ENCODE measurements around the gene VWA8. TPM values are rescaled to one million over a fixed set of nuclear protein-coding genes. Genes with fewer than 3 reads are reported as not detected.

The VWA8 gene
- total and polyA plus RNA-seq, 2 experiments from 2014 or later, result 6.3 to 24.6 TPM

- no peak for TF ChIP-seq ZNF114 (CRISPR knock-in tag; IDR thresholded peaks at IDR 0.05)
These were observed 372.5 kb downstream of the VWA8 start (continued) for GRCh38 chr13:41588448-41588847.

DNA sequence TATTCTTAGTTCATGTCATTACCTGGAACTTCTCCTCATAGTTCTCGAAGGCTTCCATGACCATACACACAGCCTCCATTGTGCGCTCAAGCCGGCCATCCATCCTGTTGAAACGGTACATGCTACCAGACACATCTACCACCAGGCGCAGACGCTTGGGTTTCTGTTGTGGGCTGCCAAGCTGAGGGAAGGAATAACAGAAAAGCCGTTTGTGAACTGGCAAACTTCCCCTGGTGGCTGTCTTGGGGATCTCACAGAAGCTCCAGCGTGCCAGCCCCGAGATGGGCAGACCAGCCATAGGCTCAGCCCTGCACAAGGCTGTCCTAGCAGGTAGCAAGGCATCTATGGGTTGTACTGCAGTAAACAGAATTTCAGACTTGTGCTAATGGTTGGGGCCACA lies 373.4 kb downstream of the VWA8 start:
- H3K27me3 Mint-ChIP-seq (ENCODE audit: insufficient read depth, low read depth, poor library complexity), result no peaks in the 10 kb centered on the region
- no peak for TF ChIP-seq POLR2AphosphoS5 (IDR thresholded peaks at IDR 0.05; ENCODE audit: low read depth)
- TF ChIP-seq, protein P1, sequence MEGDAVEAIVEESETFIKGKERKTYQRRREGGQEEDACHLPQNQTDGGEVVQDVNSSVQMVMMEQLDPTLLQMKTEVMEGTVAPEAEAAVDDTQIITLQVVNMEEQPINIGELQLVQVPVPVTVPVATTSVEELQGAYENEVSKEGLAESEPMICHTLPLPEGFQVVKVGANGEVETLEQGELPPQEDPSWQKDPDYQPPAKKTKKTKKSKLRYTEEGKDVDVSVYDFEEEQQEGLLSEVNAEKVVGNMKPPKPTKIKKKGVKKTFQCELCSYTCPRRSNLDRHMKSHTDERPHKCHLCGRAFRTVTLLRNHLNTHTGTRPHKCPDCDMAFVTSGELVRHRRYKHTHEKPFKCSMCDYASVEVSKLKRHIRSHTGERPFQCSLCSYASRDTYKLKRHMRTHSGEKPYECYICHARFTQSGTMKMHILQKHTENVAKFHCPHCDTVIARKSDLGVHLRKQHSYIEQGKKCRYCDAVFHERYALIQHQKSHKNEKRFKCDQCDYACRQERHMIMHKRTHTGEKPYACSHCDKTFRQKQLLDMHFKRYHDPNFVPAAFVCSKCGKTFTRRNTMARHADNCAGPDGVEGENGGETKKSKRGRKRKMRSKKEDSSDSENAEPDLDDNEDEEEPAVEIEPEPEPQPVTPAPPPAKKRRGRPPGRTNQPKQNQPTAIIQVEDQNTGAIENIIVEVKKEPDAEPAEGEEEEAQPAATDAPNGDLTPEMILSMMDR (conservative IDR thresholded peaks at IDR 0.05; ENCODE audit: low read depth in 2 of 2), result peak; percentile 33 to 47
- peak; percentile 88 for ATAC-seq
- no peaks in the 10 kb centered on the region for H3K79me2 ChIP-seq (replicated peaks; ENCODE audit: insufficient read depth)
- H3K27ac Mint-ChIP-seq, result no peak overlapping the region
- peak; percentile 64 for DNase-seq (ENCODE audit: low spot score)
- no peaks in the 10 kb centered on the region; the same call in 1 of the 2 replicates for H3K36me3 ChIP-seq (ENCODE audit: insufficient read depth)
- H3K9me2 ChIP-seq (ENCODE audit: insufficient read depth), result no peaks in the 10 kb centered on the region
- no peak overlapping the region for H3K4me3 Mint-ChIP-seq
- no peaks in the 10 kb centered on the region for H3F3A ChIP-seq (replicated peaks; ENCODE audit: low read depth)
- peaks cover 21% of the 10 kb centered on the region; the same call in 2 of the 3 replicates for H3K36me3 Mint-ChIP-seq (ENCODE audit: low read depth)
- no peak overlapping the region for H2AFZ ChIP-seq
- H4K20me1 ChIP-seq (replicated peaks; ENCODE audit: insufficient read depth), result no peaks in the 10 kb centered on the region
- H3K4me3 ChIP-seq, result no peak overlapping the region
- no peaks in the 10 kb centered on the region for H3K4me1 ChIP-seq (ENCODE audit: insufficient read depth)
- no peak overlapping the region for H3K27ac ChIP-seq (ENCODE audit: low read depth)
- no peak overlapping the region for H3K4me2 ChIP-seq
- no peaks in the 10 kb centered on the region for H3K9me3 Mint-ChIP-seq
- H3K4me1 Mint-ChIP-seq, result peaks cover 15% of the 10 kb centered on the region; the same call in 2 of the 3 replicates
- H3K27me3 ChIP-seq (ENCODE audit: insufficient read depth), result no peaks in the 10 kb centered on the region

- H3K9me2 ChIP-seq (ENCODE audit: insufficient read depth), result no peaks in the 10 kb centered on the region
- no peak overlapping the region for H3K27ac Mint-ChIP-seq
- H3K27ac ChIP-seq (ENCODE audit: low read depth), result no peak overlapping the region
- no peak for DNase-seq (ENCODE audit: low spot score)
- H3K4me2 ChIP-seq, result no peak overlapping the region
- H3K79me2 ChIP-seq (replicated peaks; ENCODE audit: insufficient read depth), result no peaks in the 10 kb centered on the region
- H3K4me1 ChIP-seq (ENCODE audit: insufficient read depth), result no peaks in the 10 kb centered on the region
- H4K20me1 ChIP-seq (replicated peaks; ENCODE audit: insufficient read depth), result no peaks in the 10 kb centered on the region
- peaks cover 20% of the 10 kb centered on the region; the same call in 2 of the 3 replicates for H3K36me3 Mint-ChIP-seq (ENCODE audit: low read depth)
- no peak for ATAC-seq
- H3K4me1 Mint-ChIP-seq, result peaks cover 15% of the 10 kb centered on the region; the same call in 2 of the 3 replicates
- no peaks in the 10 kb centered on the region for H3K27me3 ChIP-seq (ENCODE audit: insufficient read depth)
- no peaks in the 10 kb centered on the region for H3F3A ChIP-seq (replicated peaks; ENCODE audit: low read depth)
- no peaks in the 10 kb centered on the region for H3K27me3 Mint-ChIP-seq (ENCODE audit: insufficient read depth, low read depth, poor library complexity)
- no peak overlapping the region for H3K4me3 ChIP-seq
- H2AFZ ChIP-seq, result no peak overlapping the region
- no peak overlapping the region for H3K4me3 Mint-ChIP-seq
- no peaks in the 10 kb centered on the region for H3K9me3 Mint-ChIP-seq
- H3K36me3 ChIP-seq (ENCODE audit: insufficient read depth), result no peaks in the 10 kb centered on the region; the same call in 1 of the 2 replicates
- TF ChIP-seq ZNF114 (CRISPR knock-in tag; IDR thresholded peaks at IDR 0.05) (no peak), JUNB (IDR thresholded peaks at IDR 0.05; ENCODE audit: unreplicated experiment) (no peak), STAT1 (IDR thresholded peaks at IDR 0.05; ENCODE audit: unreplicated experiment) (no peak), EZH2phosphoT487 (IDR thresholded peaks at IDR 0.05; ENCODE audit: unreplicated experiment) (no peak), CREB1 (CRISPR knock-in tag; IDR thresholded peaks at IDR 0.05; ENCODE audit: low read depth) (no peak), NANOG (IDR thresholded peaks at IDR 0.05; ENCODE audit: borderline replicate concordance) (no peak), EZH2 (IDR thresholded peaks at IDR 0.05; ENCODE audit: low read depth, unreplicated experiment) (no peak)
- TF ChIP-seq, protein P2, sequence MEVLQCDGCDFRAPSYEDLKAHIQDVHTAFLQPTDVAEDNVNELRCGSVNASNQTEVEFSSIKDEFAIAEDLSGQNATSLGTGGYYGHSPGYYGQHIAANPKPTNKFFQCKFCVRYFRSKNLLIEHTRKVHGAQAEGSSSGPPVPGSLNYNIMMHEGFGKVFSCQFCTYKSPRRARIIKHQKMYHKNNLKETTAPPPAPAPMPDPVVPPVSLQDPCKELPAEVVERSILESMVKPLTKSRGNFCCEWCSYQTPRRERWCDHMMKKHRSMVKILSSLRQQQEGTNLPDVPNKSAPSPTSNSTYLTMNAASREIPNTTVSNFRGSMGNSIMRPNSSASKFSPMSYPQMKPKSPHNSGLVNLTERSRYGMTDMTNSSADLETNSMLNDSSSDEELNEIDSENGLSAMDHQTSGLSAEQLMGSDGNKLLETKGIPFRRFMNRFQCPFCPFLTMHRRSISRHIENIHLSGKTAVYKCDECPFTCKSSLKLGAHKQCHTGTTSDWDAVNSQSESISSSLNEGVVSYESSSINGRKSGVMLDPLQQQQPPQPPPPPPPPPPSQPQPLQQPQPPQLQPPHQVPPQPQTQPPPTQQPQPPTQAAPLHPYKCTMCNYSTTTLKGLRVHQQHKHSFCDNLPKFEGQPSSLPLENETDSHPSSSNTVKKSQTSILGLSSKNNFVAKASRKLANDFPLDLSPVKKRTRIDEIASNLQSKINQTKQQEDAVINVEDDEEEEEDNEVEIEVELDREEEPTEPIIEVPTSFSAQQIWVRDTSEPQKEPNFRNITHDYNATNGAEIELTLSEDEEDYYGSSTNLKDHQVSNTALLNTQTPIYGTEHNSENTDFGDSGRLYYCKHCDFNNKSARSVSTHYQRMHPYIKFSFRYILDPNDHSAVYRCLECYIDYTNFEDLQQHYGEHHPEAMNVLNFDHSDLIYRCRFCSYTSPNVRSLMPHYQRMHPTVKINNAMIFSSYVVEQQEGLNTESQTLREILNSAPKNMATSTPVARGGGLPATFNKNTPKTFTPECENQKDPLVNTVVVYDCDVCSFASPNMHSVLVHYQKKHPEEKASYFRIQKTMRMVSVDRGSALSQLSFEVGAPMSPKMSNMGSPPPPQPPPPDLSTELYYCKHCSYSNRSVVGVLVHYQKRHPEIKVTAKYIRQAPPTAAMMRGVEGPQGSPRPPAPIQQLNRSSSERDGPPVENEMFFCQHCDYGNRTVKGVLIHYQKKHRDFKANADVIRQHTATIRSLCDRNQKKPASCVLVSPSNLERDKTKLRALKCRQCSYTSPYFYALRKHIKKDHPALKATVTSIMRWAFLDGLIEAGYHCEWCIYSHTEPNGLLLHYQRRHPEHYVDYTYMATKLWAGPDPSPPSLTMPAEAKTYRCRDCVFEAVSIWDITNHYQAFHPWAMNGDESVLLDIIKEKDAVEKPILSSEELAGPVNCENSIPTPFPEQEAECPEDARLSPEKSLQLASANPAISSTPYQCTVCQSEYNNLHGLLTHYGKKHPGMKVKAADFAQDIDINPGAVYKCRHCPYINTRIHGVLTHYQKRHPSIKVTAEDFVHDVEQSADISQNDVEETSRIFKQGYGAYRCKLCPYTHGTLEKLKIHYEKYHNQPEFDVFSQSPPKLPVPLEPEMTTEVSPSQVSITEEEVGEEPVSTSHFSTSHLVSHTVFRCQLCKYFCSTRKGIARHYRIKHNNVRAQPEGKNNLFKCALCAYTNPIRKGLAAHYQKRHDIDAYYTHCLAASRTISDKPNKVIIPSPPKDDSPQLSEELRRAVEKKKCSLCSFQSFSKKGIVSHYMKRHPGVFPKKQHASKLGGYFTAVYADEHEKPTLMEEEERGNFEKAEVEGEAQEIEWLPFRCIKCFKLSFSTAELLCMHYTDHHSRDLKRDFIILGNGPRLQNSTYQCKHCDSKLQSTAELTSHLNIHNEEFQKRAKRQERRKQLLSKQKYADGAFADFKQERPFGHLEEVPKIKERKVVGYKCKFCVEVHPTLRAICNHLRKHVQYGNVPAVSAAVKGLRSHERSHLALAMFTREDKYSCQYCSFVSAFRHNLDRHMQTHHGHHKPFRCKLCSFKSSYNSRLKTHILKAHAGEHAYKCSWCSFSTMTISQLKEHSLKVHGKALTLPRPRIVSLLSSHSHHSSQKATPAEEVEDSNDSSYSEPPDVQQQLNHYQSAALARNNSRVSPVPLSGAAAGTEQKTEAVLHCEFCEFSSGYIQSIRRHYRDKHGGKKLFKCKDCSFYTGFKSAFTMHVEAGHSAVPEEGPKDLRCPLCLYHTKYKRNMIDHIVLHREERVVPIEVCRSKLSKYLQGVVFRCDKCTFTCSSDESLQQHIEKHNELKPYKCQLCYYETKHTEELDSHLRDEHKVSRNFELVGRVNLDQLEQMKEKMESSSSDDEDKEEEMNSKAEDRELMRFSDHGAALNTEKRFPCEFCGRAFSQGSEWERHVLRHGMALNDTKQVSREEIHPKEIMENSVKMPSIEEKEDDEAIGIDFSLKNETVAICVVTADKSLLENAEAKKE (CRISPR knock-in tag; IDR thresholded peaks at IDR 0.05), result no peak
- TF ChIP-seq, protein P1 (conservative IDR thresholded peaks at IDR 0.05; ENCODE audit: low read depth in 2 of 2), result no peak
These were observed 374.7 kb downstream of the VWA8 start for GRCh38 chr13:41586216-41586615.

Data from GM23338 (cell line).